CD4-positive, alpha-beta T cell treated with Interferon gamma for 1 hour (primary cell): Measurements from ENCODE around the gene ALPP.

Source experiments
- DNase-seq: peaks from one replicate; pipeline ENCODE4 v3.0.0-alpha.2; 2020

Gene ALPP

GRCh38 chr2:232431705-232432590 is 53.4 kb downstream of the ALPP start:
- no peak for DNase-seq
